NCI-H2227 (cell line): ENCODE measurements around the gene POLG2.
"Not testable (repeated sequence)": the region's sequence is repeated elsewhere in the genome, so short reads cannot be mapped to it uniquely, and the experiment has no call there.

Experiments used
- DNase-seq: peaks from one replicate; lab custom pipeline; 2025; ENCODE audit not compliant: unreplicated experiment; lab: John Stamatoyannopoulos, UW

Gene POLG2

DNA sequence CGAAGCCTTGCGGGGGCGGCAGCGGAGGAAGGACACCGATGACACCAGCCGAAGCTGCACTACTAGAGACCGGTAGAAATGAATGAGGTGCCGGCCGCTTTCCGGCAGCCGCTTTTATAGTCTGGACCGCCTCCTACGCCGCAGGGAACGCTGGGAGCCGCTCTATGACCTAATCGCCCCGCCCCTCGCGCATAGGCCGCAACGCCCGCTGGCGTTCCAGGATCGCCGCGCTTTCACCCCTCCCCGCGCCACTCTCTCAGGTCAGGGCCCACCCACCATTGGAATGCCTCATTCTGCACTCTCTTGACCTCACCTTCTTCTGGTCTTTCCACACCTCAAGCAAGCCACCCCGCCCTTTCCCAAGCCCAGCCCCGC is 9.3 kb upstream of the POLG2 start, which contains the start of gene DDX5:
DDX5 (minus strand) TSS at position 89 of the 375 bp plus-strand sequence. CDS start 170 bp downstream, outside the sequence.
- DNase-seq = peak; percentile 97

DNA sequence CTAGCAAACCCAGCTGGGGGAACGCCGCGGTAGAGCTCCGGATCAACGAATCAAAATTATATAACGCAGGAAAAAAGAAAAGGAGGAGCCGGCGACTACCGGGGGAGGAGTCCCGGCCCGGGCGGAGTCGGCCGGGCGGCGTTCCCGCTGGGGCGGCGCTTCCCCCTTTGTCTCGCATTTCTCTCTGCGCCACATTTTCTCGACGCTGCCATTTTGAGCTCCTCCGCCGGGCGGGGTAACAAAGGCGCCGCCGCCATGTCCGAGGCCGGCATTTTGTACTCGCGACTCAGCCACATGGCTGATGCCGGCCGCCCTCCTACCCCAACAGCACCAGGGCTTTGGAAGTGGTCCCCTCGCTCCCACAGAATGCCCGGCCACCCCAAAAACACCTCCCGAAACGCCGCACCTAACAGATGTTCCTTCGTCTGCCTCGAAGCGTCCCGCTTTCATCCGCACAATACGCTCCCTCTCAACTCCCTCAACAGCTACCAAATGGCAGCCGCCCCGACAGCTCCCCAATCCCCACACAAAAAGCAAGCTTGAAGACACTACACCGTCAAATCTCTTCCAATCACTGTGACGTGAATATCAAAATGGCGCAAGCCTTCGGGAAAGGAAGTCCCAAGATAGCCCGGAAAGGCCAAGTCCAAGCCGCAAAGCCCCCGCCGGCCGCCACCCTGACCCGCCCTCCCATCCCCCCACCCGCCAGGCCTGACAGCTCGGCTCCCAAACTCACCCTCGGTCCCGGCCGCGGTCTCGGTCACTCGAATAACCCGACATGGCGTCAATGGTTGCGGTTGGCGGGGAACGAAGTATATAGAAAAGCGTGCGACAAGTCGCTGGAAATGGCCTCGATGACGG is 8.7 kb upstream of the POLG2 start:
- peak; percentile 95 for DNase-seq

DNA sequence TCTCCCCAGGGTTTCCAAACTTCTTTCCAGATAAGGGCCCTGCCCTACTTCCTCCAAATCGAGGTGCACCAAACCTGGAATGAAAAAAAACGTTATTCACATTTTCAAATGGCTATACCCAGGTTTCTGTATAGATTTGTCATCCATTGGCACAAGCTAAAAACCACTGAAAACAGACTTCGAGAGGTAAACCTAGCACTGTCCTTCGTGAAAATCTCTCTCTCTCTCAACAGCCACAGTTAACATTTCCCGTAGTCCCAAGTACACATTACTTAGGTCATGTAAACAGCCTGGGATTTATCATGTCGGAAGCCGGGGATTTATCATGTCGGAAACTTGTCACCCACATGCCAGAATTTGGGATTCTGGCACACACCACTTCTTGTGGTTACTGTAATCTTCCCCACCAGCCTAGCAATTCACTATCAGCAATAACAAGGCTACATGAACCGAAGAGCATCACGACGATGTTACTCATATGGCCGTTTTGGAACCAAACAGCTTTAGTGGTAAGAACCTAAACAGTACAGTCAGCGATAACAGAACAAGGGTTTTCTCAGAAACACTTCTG is 8.0 kb upstream of the POLG2 start:
- no peak for DNase-seq

DNA sequence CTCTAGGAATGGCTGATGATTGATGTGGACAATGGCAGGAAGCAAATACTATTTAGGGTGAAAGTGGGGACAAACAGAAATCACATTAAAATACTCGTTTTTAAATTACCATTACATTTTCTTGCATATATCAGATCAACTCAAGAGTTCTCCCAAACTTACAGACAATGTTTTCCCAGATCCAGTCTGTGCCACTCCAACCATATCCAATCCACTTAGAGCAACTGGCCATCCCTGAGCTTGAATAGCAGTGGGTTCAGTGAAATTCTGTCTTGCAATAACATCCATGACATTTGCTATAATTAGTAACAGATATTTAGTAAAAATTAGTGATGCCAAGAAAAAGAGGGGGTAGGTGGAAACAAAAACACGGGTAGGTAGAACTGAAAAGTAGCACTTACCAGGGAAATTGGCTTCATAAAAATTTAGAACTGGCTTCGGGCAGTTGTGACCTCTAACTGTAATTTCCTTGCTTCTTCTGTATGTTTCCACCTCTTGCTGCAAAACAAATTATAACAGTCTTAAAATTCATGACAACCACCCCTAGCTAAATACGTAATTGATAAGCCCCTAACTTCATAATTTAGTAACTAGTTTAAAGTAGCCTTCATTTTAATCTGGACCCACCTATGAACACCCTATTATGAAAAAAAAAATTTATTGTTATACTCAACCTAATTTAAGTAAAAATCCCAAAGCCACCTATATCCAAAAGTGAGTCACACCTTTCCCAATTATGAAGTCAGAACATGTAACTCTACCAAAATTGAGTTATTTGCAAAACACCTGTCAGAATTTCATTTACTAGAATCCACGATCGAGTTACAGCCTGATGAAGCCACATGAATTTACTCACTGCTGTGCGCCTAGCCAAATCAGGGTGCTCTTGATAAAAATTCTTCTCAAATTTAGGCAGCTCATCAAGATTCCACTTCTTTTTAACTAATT is 7.2 kb upstream of the POLG2 start:
- no peak for DNase-seq

- DNase-seq = no peak
Measured at GRCh38 chr17:64503341-64503740, 6.5 kb upstream of the POLG2 start.

DNA sequence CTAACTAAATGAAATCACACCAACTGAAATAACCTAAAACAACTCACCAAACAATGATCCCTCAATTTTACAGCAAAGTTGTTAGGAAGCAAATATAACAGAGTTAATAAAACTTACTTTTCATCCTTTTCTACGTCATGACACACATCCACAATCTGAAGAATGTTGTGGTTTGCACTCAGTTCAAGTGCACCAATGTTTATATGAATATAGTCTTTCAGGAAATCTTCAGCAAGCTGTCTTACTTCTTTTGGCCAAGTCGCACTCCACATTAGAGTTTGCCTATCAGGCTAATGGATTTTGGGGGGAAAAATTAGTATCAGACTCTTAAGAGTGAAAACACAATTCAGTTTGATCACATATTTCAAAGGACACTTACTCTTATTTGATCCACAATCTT is 6.0 kb upstream of the POLG2 start:
- no peak for DNase-seq

GRCh38 chr17:64502021-64502420 is 5.2 kb upstream of the POLG2 start:
- no peak for DNase-seq

DNA sequence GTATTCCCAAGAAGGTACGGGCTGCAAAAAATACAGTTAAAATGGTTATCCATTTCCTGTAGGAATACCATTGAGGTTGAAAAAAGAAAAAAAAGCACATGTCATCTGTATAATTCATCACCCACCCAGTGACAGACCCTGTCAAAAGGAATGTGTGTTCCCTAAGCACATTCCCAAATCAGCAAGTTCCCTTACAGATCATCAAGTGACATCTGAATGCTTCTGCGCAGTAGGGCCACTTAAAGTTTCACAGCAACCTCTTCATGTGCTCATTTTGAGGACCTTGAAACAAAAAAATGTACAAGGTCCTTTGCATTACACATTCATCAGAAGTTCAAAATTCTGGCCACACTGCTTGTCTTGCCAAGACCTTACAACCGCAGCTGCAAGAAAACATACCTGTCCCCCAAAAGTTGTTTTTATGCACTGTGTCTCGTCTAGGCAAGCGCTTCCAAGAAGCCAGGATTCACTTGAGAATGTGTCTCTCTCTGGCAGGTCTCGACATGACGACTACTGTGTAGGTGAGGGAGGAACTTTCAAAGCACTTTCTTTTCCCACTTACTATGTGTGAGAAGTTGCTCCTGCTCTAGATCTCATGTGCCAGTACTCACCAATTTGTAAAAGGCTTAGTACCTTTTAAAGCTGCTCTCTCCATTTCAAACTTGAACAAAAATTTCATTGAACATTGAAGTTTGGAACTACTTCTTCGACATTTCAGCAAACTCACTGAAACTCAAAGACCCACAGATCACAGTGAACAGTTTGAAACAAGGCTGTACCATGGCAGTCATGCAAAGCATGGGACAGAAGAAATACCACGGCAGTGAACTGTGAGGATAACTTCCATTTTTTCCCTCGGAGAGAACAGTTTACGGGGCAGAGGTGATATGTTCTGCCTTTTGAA is 4.3 kb upstream of the POLG2 start:
- no peak for DNase-seq

DNA sequence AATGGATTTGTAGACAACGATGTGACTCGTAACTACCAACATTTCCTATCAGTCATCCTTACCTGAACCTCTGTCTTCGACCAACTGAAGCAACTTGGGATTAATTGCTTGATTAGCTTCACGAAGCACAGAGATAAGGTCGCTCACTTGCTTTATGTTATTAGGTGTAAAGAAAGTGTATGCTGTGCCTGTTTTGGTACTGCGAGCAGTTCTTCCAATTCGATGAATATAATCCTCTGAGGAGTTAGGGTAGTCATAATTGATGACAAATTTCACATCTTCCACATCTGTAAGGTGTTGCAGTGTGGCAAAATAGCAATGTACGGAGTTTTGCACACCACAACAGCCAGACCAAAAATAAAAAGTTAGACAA is 3.6 kb upstream of the POLG2 start:
- DNase-seq = no peak

DNA sequence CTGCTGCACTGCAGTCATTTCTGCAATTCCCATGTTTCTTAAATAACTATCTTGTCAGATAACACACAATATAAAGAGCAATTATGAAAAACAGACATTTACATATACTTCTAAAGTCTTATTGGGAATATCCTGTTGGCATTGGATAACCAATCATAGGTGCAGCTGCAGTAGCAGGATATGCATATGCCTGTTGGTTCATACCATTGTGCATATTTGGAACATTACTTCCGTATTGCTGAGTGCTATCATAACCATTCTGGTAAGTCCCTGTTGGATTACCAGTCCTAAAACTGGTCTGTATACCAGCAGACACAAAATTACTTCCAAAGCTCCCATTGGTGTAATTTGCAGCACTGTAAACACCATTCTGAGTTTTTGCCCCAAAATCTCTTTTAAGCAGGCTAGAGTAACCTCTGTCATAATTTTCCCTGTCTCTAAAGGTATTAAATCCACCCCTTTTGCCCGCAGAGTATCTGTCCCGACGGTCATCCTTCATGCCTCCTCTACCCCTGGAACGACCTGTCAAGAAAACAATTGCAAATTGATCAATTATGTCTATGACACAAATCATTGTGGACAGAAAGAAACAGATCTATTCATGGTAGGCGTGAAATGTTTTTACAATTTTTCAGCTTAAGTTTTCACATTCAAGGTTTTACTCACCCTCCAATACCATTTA is 3.1 kb upstream of the POLG2 start:
- no peak for DNase-seq

GRCh38 chr17:64498308-64499203 is 1.7 kb upstream of the POLG2 start:
- DNase-seq = no peak

DNA sequence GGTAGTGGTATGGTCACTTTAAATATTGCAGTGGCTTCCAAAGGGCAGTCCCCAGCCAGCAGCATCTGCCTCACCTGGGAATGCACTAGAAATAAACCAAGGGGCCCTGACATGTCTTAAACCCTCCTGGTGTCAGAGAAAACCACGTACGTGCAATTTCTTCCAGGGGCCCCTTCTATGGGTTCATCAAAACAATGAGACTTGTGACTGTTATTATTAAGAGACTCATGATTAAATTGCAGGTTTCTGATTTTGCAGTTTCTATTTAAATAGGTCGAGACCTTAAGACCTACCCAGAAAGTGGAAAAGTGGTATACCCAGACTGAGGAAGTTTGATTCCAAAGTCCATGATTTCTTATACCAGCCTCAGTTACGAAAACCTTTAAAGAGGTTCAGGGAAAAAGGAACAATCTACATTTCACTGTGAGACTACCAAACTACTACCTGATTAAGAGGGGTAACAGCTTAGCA is 746 bp upstream of the POLG2 start:
- peak; percentile 41 for DNase-seq

DNA sequence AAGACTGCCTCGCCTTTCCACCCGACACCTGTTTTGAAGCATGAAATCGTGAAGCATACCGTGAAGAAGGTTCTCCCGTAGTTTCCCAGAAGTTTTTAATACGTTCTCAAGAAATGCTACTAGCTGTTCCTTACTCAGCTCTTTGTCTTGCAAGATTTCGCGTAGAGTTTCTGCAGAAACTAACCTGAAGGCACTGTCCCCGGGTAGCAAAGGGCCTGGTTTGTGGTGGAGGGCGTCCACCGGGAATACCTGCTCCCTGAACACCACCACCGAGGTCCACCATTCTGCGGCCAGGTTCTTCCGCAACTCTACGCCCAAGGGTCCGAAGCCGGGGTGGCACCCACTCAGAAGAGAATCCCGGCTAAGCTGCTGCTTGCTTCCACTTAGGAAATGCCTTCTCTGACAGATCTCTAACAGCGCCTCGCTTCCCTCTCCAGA is 487 bp downstream of the POLG2 start:
- DNase-seq = no peak

DNA sequence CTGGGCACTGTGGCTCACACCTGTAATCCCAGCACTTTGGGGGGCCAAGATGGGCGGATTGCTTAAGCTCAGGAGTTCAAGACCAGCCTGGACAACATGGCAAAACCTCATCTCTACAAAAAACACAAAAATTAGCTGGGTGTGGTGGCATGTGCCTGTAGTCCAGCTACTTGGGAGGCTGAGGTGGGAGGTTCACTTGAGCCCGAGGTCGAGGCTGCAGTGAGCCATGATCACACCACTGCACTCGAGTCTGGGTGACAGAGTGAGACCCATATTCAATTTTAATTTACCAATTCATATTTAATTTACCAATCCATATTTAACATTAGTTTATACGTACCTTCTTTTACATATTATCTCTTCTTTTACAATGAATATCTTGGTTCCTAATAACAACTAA is 1.6 kb downstream of the POLG2 start:
- DNase-seq = not testable (repeated sequence)

GRCh38 chr17:64494121-64494520 is 2.7 kb downstream of the POLG2 start:
- DNase-seq = no peak

- DNase-seq = peak; percentile 28
Measured at GRCh38 chr17:64492481-64493109, 4.3 kb downstream of the POLG2 start.

GRCh38 chr17:64491994-64492393 is 4.9 kb downstream of the POLG2 start:
- DNase-seq = no peak
